SK-N-SH (cell line): Measurements from ENCODE around the gene SDK1. TPM values are rescaled to one million over a fixed set of nuclear protein-coding genes. Genes with fewer than 3 reads are reported as not detected.

Source experiments
- CTCF ChIA-PET: fragments of 300-600, 350-600 bp; formaldehyde crosslinking; extraction: SDS; loops from one replicate; lab custom pipeline; 2021; lab: Yijun Ruan, JAX
- POLR2A ChIA-PET: fragments of 350-600 bp; sonication (Branson Sonifier 250); formaldehyde crosslinking; extraction: SDS; loops from one replicate; lab custom pipeline; 2020; ENCODE audit warnings: antibody characterized with exemption, inconsistent platforms; lab: Yijun Ruan, JAX
- DNase-seq: peaks from one replicate; pipeline ENCODE4 v3.0.0; 2012
- H2AFZ ChIP-seq: fragments of 200-600 bp; sonication (generic); 2 replicates; pipeline ENCODE4 v1.8.1; 2016; ENCODE audit warnings: antibody characterized with exemption, mild to moderate bottlenecking, low read depth
- H3F3A ChIP-seq: fragments of 200-600 bp; sonication (generic); replicated peaks from 2 replicates; pipeline ENCODE3; 2016; ENCODE audit warnings: antibody characterized with exemption, mild to moderate bottlenecking; ENCODE audit not compliant: insufficient read depth
- H3K27ac ChIP-seq, 2 experiments: fragments of 200-500 bp in 1 of 2; fragments of 200-600 bp in 1 of 2; sonication (Bioruptor generic) in 1 of 2; sonication (generic), shearing (Covaris generic) in 1 of 2; 2 replicates each; pipeline versions ENCODE4 v1.5.1 to v1.6.1; 2014 to 2016; ENCODE audit warnings: low read depth in 2 of 2, inconsistent platforms in 1 of 2, low read length in 1 of 2, mild to moderate bottlenecking in 1 of 2, mixed read lengths in 1 of 2
- H3K27me3 ChIP-seq: fragments of 200-600 bp; sonication (generic), shearing (Covaris generic); 2 replicates; pipeline ENCODE4 v1.6.1; 2016; ENCODE audit warnings: mixed run types; ENCODE audit not compliant: insufficient read depth
- H3K36me3 ChIP-seq, 2 experiments: fragments of 200-500 bp in 1 of 2; fragments of 200-600 bp in 1 of 2; sonication (Bioruptor generic) in 1 of 2; sonication (generic) in 1 of 2; replicated peaks in 1 of 2; 2 replicates each; pipeline versions ENCODE3 to v1.5.1; 2014 to 2016; ENCODE audit warnings: low read length in 1 of 2, mild to moderate bottlenecking in 1 of 2; ENCODE audit not compliant: insufficient read depth in 2 of 2, control insufficient read depth in 1 of 2
- H3K4me1 ChIP-seq, 2 experiments: fragments of 200-500 bp in 1 of 2; fragments of 200-600 bp in 1 of 2; sonication (Bioruptor generic) in 1 of 2; sonication (generic), shearing (Covaris generic) in 1 of 2; 2 replicates each; pipeline versions ENCODE4 v1.5.1 to v1.6.1; 2014 to 2016; ENCODE audit warnings: low read depth in 1 of 2, low read length in 1 of 2, mixed run types in 1 of 2; ENCODE audit not compliant: insufficient read depth in 2 of 2, control insufficient read depth in 1 of 2
- H3K4me2 ChIP-seq: fragments of 200-600 bp; sonication (generic), shearing (Covaris generic); 2 replicates; pipeline ENCODE4 v1.6.1; 2017; ENCODE audit warnings: mixed run types
- H3K4me3 ChIP-seq, 2 experiments: fragments of 200-500 bp in 1 of 2; fragments of 200-600 bp in 1 of 2; sonication (Bioruptor generic) in 1 of 2; sonication (generic), shearing (Covaris generic) in 1 of 2; 2 replicates each; pipeline versions ENCODE4 v1.5.1 to v1.8.1; 2014 to 2016; ENCODE audit warnings: low read depth in 2 of 2, inconsistent platforms in 1 of 2, low read length in 1 of 2, mild to moderate bottlenecking in 1 of 2, mixed read lengths in 1 of 2, moderate library complexity in 1 of 2
- H3K79me2 ChIP-seq: fragments of 200-600 bp; sonication (generic); 2 replicates; pipeline ENCODE4 v1.8.1; 2017; ENCODE audit warnings: mild to moderate bottlenecking; ENCODE audit not compliant: insufficient read depth
- H3K9ac ChIP-seq: fragments of 200-600 bp; sonication (generic); 2 replicates; pipeline ENCODE4 v1.6.1; 2017; ENCODE audit warnings: mixed run types
- H3K9me2 ChIP-seq: fragments of 200-600 bp; sonication (generic); 2 replicates; pipeline ENCODE4 v1.6.1; 2017; ENCODE audit warnings: mixed run types
- H3K9me3 ChIP-seq: fragments of 200-600 bp; sonication (generic); 2 replicates; pipeline ENCODE4 v1.6.1; 2017; ENCODE audit warnings: mixed run types, mild to moderate bottlenecking, moderate library complexity
- H4K20me1 ChIP-seq: fragments of 200-600 bp; sonication (generic); 2 replicates; pipeline ENCODE4 v1.6.1; 2017; ENCODE audit warnings: mild to moderate bottlenecking, mixed run types; ENCODE audit not compliant: insufficient read depth
- CHD2 ChIP-seq: fragments of 150-350 bp; IDR thresholded peaks from 2 replicates; pipeline ENCODE4 v1.6.1; 2018; ENCODE audit warnings: low read length; ENCODE audit not compliant: partially characterized antibody
- ELF1 ChIP-seq: IDR thresholded peaks from 2 replicates; pipeline ENCODE4 v1.4.0; 2012
- FOSL2 ChIP-seq: IDR thresholded peaks from 2 replicates; pipeline ENCODE4 v1.4.0; 2012; ENCODE audit warnings: low read depth, mild to moderate bottlenecking, moderate library complexity, borderline replicate concordance
- FOXM1 ChIP-seq: IDR thresholded peaks from 2 replicates; pipeline ENCODE4 v1.4.0; 2012; ENCODE audit warnings: low read depth, mild to moderate bottlenecking
- GABPA ChIP-seq: IDR thresholded peaks from 2 replicates; pipeline ENCODE4 v1.4.0; 2012; ENCODE audit warnings: low read depth, mild to moderate bottlenecking
- GATA2 ChIP-seq: sonication (generic); formaldehyde crosslinking; IDR thresholded peaks from 2 replicates; pipeline ENCODE4 v1.5.0; 2020; ENCODE audit warnings: mild to moderate bottlenecking, missing genetic modification reagents
- MEF2A ChIP-seq: IDR thresholded peaks from 2 replicates; pipeline ENCODE4 v1.4.0; 2012; ENCODE audit warnings: low read depth, borderline replicate concordance
- MXI1 ChIP-seq: IDR thresholded peaks from 2 replicates; pipeline ENCODE4 v1.6.1; 2012; ENCODE audit warnings: mild to moderate bottlenecking, low read depth, low read length, improper control_type of control experiment
- NRF1 ChIP-seq: IDR thresholded peaks from 2 replicates; pipeline ENCODE4 v1.6.1; 2012; ENCODE audit warnings: low read depth, mild to moderate bottlenecking, low read length
- POLR2AphosphoS5 ChIP-seq: IDR thresholded peaks from 2 replicates; pipeline ENCODE4 v1.6.1; 2012; ENCODE audit warnings: low read depth, low read length
- SIN3A ChIP-seq: IDR thresholded peaks from 2 replicates; pipeline ENCODE4 v1.6.1; 2012; ENCODE audit warnings: low read depth, mild to moderate bottlenecking, low read length, moderate library complexity, borderline replicate concordance
- SMC3 ChIP-seq: IDR thresholded peaks from 2 replicates; pipeline ENCODE4 v1.6.1; 2012; ENCODE audit warnings: low read depth, low read length, improper control_type of control experiment
- TCF12 ChIP-seq: IDR thresholded peaks from 2 replicates; pipeline ENCODE4 v1.4.0; 2012
- TEAD4 ChIP-seq: IDR thresholded peaks from 2 replicates; pipeline ENCODE4 v1.4.0; 2012; ENCODE audit warnings: mild to moderate bottlenecking, borderline replicate concordance; ENCODE audit not compliant: insufficient read depth
- WGBS: methylation state at CpG from one replicate; pipeline ENCODE4 v1.1.6; 2017; ENCODE audit warnings: low lambda C conversion rate; 5-methylcytosine and 5-hydroxymethylcytosine counted together
- polyA plus RNA-seq, 3 experiments: library from polyadenylated mRNA; depleted of rRNA; stranded (reverse); fragments of >200 nt; gene quantifications; 2 replicates each; pipeline ENCODE4 v1.2.3, GENCODE V29; 2012
- TF ChIP-seq, protein P1 (sequence below): IDR thresholded peaks from 2 replicates; pipeline ENCODE4 v1.6.1; 2012; ENCODE audit warnings: mild to moderate bottlenecking, low read depth, low read length, moderate library complexity
- TF ChIP-seq, protein P2 (sequence below): IDR thresholded peaks from 2 replicates; pipeline ENCODE4 v1.4.0; 2012; ENCODE audit warnings: low read depth, borderline replicate concordance
- TF ChIP-seq, protein P3 (sequence below): fragments of 150-350 bp; IDR thresholded peaks from 2 replicates; pipeline ENCODE4 v1.6.1; 2017; ENCODE audit warnings: antibody characterized with exemption, low read length, low read depth, borderline replicate concordance
- TF ChIP-seq, protein P4 (sequence below): IDR thresholded peaks from 2 replicates; pipeline ENCODE4; 2012

Gene SDK1
- polyA plus RNA-seq, 1 of the 3 experiments (the other 2 are of a cell fraction): 1.2 TPM

DNA sequence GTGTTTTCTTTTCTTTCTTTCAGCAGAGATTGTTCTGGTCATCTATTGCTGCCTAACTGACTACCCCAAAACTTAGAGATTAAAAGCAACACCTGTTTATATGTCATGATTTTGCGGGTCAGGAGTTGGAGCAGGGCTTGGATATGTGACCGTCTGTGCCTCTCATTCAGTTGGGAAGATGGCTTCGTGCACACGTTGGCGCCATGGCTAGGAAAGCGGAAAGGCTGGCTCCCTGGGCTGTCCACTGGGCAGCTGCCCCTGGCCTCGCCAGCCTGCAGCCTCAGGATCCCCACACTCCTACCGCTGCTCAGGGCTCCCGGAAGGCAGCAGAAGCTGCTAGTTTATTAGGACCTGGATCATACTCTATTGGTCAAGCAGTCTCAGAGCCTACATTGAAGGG, 742.9 kb downstream of the SDK1 start:
- TF ChIP-seq GABPA (no peak), TEAD4 (no peak), SMC3 (no peak), ELF1 (no peak), GATA2 (no peak), FOXM1 (no peak), MXI1 (no peak), SIN3A (no peak), TCF12 (no peak), POLR2AphosphoS5 (no peak), FOSL2 (no peak), CHD2 (no peak), MEF2A (no peak), NRF1 (no peak)
- TF ChIP-seq, protein P1, sequence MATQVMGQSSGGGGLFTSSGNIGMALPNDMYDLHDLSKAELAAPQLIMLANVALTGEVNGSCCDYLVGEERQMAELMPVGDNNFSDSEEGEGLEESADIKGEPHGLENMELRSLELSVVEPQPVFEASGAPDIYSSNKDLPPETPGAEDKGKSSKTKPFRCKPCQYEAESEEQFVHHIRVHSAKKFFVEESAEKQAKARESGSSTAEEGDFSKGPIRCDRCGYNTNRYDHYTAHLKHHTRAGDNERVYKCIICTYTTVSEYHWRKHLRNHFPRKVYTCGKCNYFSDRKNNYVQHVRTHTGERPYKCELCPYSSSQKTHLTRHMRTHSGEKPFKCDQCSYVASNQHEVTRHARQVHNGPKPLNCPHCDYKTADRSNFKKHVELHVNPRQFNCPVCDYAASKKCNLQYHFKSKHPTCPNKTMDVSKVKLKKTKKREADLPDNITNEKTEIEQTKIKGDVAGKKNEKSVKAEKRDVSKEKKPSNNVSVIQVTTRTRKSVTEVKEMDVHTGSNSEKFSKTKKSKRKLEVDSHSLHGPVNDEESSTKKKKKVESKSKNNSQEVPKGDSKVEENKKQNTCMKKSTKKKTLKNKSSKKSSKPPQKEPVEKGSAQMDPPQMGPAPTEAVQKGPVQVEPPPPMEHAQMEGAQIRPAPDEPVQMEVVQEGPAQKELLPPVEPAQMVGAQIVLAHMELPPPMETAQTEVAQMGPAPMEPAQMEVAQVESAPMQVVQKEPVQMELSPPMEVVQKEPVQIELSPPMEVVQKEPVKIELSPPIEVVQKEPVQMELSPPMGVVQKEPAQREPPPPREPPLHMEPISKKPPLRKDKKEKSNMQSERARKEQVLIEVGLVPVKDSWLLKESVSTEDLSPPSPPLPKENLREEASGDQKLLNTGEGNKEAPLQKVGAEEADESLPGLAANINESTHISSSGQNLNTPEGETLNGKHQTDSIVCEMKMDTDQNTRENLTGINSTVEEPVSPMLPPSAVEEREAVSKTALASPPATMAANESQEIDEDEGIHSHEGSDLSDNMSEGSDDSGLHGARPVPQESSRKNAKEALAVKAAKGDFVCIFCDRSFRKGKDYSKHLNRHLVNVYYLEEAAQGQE: no peak
- TF ChIP-seq, protein P2, sequence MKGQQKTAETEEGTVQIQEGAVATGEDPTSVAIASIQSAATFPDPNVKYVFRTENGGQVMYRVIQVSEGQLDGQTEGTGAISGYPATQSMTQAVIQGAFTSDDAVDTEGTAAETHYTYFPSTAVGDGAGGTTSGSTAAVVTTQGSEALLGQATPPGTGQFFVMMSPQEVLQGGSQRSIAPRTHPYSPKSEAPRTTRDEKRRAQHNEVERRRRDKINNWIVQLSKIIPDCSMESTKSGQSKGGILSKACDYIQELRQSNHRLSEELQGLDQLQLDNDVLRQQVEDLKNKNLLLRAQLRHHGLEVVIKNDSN: no peak
- TF ChIP-seq, protein P3, sequence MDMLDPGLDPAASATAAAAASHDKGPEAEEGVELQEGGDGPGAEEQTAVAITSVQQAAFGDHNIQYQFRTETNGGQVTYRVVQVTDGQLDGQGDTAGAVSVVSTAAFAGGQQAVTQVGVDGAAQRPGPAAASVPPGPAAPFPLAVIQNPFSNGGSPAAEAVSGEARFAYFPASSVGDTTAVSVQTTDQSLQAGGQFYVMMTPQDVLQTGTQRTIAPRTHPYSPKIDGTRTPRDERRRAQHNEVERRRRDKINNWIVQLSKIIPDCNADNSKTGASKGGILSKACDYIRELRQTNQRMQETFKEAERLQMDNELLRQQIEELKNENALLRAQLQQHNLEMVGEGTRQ: no peak
- TF ChIP-seq, protein P4, sequence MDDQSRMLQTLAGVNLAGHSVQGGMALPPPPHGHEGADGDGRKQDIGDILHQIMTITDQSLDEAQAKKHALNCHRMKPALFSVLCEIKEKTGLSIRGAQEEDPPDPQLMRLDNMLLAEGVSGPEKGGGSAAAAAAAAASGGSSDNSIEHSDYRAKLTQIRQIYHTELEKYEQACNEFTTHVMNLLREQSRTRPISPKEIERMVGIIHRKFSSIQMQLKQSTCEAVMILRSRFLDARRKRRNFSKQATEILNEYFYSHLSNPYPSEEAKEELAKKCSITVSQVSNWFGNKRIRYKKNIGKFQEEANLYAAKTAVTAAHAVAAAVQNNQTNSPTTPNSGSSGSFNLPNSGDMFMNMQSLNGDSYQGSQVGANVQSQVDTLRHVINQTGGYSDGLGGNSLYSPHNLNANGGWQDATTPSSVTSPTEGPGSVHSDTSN: no peak
- POLR2A ChIA-PET: no interaction called here
- whole genome bisulfite sequencing: 69% methylated on average over 9 of the region's 9 CpGs

More for the DNA sequence above, 742.9 kb downstream of the SDK1 start:
- no peaks in the 10 kb centered on the region for H3K79me2 ChIP-seq
- peaks cover 0 to 5% of the 10 kb centered on the region in 2 experiments; a peak in 1 of 4 replicates for H3K4me1 ChIP-seq
- no peaks in the 10 kb centered on the region for H3F3A ChIP-seq
- no peaks in the 10 kb centered on the region for H3K9me3 ChIP-seq
- no peaks in the 10 kb centered on the region for H3K9me2 ChIP-seq
- peak; percentile 6 for DNase-seq
- no peak overlapping the region for H2AFZ ChIP-seq
- no peak overlapping the region for H3K27ac ChIP-seq
- H3K9ac ChIP-seq: no peak overlapping the region
- H3K4me3 ChIP-seq: no peak overlapping the region
- no peaks in the 10 kb centered on the region for H4K20me1 ChIP-seq
- H3K4me2 ChIP-seq: no peak overlapping the region
- H3K27me3 ChIP-seq: no peaks in the 10 kb centered on the region
- no peaks in the 10 kb centered on the region for H3K36me3 ChIP-seq
- CTCF ChIA-PET: no interaction called here
